Chondrocyte (in vitro differentiated cells): ENCODE data around the gene LHFPL6. TPM values are rescaled to one million over a fixed set of nuclear protein-coding genes. Genes with fewer than 3 reads are reported as not detected.

ENCODE experiments used
- DNase-seq: peaks from one replicate; pipeline ENCODE4 v3.0.0; 2021; ENCODE audit warnings: mixed read lengths, low spot score
- H3K27ac Mint-ChIP-seq: one replicate; pipeline ENCODE4 v1.8.0; 2021; ENCODE audit warnings: mild to moderate bottlenecking, moderate library complexity, mixed read lengths; ENCODE audit not compliant: unreplicated experiment
- H3K27me3 Mint-ChIP-seq: 2 replicates; pipeline ENCODE4 v1.8.0; 2021; ENCODE audit warnings: low read depth, mixed read lengths
- H3K36me3 Mint-ChIP-seq: 2 replicates; pipeline ENCODE4 v1.8.0; 2021; ENCODE audit warnings: low read depth, mixed read lengths
- H3K4me1 Mint-ChIP-seq: 2 replicates; pipeline ENCODE4 v1.8.0; 2021; ENCODE audit warnings: low read depth, mild to moderate bottlenecking, mixed read lengths
- H3K4me3 Mint-ChIP-seq: one replicate; pipeline ENCODE4 v1.8.0; 2021; ENCODE audit warnings: mild to moderate bottlenecking, moderate library complexity, mixed read lengths; ENCODE audit not compliant: unreplicated experiment
- H3K9me3 Mint-ChIP-seq: 2 replicates; pipeline ENCODE4 v1.8.0; 2021; ENCODE audit warnings: low read depth, mixed read lengths
- CTCF ChIP-seq: fragments of 200-600 bp; sonication (generic); IDR thresholded peaks from 2 replicates; pipeline ENCODE4 v1.5.0; 2021; ENCODE audit warnings: antibody characterized with exemption, mild to moderate bottlenecking, moderate library complexity
- total RNA-seq: library from RNA; stranded (reverse); gene quantifications from 3 replicates; pipeline ENCODE4 v1.2.1, GENCODE V29; 2021

Gene LHFPL6
- total RNA-seq, 1 donor from 2014 or later: 101 TPM

GRCh38 chr13:39327172-39327479 lies 275.9 kb downstream of the LHFPL6 start:
- H3K4me1 Mint-ChIP-seq: peaks cover 53% of the 10 kb centered on the region
- H3K27ac Mint-ChIP-seq: no peak overlapping the region
- H3K4me3 Mint-ChIP-seq: no peak overlapping the region
- no peaks in the 10 kb centered on the region for H3K27me3 Mint-ChIP-seq
- no peak for TF ChIP-seq CTCF
- H3K9me3 Mint-ChIP-seq: peaks cover 4% of the 10 kb centered on the region
- no peaks in the 10 kb centered on the region for H3K36me3 Mint-ChIP-seq
- DNase-seq: no peak

- TF ChIP-seq CTCF: no peak
- Mint-ChIP-seq H3K4me3 (no peak overlapping the region), H3K36me3 (no peaks in the 10 kb centered on the region), H3K27ac (peak overlapping the region; percentile 3), H3K9me3 (peaks cover 3% of the 10 kb centered on the region), H3K27me3 (no peaks in the 10 kb centered on the region), H3K4me1 (peaks cover 58% of the 10 kb centered on the region)
- DNase-seq: no peak
Measured at GRCh38 chr13:39326469-39327171, 276.4 kb downstream of the LHFPL6 start.

GRCh38 chr13:39324806-39325311 lies 278.1 kb downstream of the LHFPL6 start:
- TF ChIP-seq CTCF: no peak
- no peaks in the 10 kb centered on the region for H3K36me3 Mint-ChIP-seq
- no peak overlapping the region for H3K27ac Mint-ChIP-seq
- H3K4me1 Mint-ChIP-seq: peaks cover 72% of the 10 kb centered on the region
- H3K9me3 Mint-ChIP-seq: peaks cover 3% of the 10 kb centered on the region
- H3K4me3 Mint-ChIP-seq: no peak overlapping the region
- no peaks in the 10 kb centered on the region for H3K27me3 Mint-ChIP-seq
- no peak for DNase-seq

GRCh38 chr13:39322836-39323585 lies 280.0 kb downstream of the LHFPL6 start:
- Mint-ChIP-seq H3K36me3 (no peaks in the 10 kb centered on the region), H3K27ac (peak overlapping the region; percentile 67)

More at GRCh38 chr13:39322836-39323585, 280.0 kb downstream of the LHFPL6 start:
- Mint-ChIP-seq H3K9me3 (no peaks in the 10 kb centered on the region), H3K4me3 (peak overlapping the region; percentile 4), H3K4me1 (peaks cover 69% of the 10 kb centered on the region), H3K27me3 (no peaks in the 10 kb centered on the region)
- no peak for TF ChIP-seq CTCF
- no peak for DNase-seq
